HG03159 (cell line): ENCODE measurements around the gene LGR5.
"Not testable (repeated sequence)": the region's sequence is repeated elsewhere in the genome, so short reads cannot be mapped to it uniquely, and the experiment has no call there.

Experiments
- ATAC-seq: cut with Tn5 transposase; IDR thresholded peaks from one replicate; pipeline ENCODE4 v1.9.1; 2021; ENCODE audit warnings: mild to moderate bottlenecking, moderate library complexity; ENCODE audit not compliant: unreplicated experiment

The LGR5 gene

DNA sequence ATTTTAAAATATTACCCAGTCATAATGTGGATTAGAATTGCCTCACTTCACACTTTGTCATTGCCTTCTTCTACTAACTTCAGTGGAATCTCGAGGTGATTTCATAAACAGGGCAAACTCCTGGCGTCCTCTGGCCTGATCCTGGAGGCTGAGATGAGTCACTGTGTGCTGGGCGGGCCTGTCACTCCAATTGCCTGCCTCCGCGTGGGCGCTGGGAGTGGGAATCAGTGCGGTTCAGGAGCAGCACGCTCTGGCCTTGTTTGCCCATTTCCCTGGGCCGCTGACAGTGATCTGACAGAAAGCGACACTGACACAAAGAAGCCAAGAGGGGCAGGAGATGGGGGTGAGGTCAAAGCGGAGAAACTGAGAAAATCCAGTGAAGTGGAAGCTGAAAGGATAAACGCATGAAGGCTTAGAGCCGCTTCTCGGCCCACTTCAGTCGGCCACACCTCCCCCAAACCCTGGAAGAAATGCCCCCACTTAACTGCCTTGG lies 29.7 kb downstream of the LGR5 start:
- no peak for ATAC-seq

DNA sequence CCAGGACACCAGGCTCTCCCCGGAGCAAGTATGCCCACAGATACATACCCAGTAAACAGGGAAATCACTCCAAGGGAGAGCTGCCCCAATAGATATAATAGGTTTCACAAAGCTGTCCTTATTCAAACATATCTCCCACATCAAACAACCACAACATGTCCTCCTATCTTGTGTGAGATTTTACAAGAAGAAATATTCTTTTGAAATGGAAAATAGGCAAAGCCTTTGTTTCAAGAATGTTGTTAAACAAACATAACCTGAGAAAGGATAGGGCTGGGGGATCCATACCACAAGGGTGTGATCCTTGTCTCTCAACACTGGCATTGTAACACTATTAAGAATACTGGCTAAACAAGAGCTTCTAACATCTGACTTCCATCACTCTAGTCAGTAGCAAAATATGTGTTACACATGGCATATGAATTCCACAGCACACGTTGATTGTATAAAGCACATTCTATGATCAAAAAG lies 32.9 kb downstream of the LGR5 start:
- ATAC-seq, result no peak

DNA sequence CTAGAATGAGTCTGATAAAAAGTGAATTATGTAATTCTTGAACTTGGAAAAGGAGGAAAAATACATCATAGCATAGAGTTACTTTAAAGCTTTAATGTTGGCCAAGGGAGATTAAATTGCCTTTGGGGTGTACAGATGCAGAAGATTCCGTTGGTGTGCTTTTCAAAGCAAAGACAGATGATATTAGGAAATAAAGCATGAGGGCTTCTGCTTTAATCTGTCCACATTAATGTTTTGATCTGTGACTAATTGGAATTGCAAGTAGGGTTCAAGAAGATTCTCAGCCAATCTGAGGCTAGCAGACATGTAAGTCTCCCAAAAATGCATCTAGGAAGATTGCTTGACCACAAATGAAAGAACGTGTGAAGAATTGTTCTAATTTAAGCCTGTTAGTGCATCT lies 35.2 kb downstream of the LGR5 start:
- ATAC-seq, result no peak

DNA sequence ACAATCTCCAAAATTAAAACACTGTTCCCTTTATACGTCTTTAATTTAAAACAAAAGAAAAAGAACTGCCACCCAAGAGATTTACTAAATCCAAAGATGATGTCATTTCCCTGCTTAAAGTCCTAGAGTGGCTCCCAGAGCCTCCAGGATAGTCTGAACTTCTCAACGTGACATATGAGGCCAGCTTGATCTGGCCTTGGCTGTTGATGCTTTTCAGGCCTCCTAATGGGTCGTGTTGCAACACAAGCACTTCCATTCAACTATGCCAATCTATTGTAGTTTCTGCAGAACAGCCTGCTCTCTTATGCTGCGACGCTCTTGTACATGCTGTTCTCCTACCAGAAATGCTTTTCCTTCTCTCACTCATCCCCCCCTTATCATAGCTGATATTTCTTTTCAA lies 35.7 kb downstream of the LGR5 start:
- ATAC-seq, result no peak

DNA sequence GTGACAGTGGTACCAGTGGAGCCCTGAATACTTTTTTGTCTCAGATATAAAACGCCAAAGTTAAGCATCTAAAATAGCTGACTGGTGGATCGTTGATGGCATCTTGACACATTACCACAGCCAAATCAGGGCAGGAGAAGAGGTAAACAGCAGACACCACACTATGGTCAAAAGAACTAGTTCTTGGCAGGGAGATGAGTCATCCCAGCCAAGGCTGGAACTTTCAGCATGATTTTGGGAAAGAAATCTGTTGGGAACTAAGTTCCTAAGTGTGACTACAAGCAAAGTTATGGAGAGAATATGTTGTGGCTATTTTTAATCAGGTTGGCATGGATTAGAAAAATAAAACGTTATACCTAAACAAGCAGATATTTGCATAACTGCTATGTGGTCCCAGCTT lies 36.9 kb downstream of the LGR5 start:
- ATAC-seq, result no peak

DNA sequence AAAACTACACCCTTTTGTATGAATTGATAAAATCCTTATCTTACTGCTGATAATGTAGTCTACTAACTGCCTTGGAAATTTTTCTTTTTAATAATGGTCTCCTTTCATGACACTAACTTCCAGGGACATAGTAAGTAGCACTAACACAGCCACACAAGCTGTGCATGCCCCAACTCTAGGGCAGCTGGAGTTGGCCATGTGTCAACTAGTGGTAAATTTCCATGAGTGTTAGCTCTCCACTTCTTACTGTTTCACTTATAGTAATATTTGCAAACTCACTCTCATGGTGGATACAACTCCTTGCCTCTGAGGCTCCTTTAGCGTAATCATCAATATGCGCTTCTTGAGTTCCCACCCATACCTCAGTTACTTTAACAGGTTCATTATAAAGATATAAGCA lies 38.0 kb downstream of the LGR5 start:
- ATAC-seq, result no peak

DNA sequence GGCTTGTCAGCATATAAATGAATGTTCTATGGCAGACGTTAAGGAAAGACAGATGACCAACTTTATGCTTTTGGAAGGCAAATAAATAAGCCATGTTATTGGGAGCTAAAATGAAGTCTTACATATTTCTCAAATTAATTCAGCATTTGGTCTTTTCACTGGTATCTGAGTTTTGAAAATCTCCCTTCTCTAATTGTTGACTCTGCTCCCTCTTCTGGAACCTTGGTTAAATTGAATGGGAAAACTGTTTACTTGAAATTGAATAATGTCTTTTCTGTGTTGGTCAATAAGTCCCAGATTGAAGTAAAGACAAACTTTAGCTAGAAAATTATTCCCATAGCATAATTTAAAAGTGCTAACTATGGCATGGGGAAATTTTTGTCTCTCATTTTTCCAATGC lies 38.7 kb downstream of the LGR5 start:
- no peak for ATAC-seq

DNA sequence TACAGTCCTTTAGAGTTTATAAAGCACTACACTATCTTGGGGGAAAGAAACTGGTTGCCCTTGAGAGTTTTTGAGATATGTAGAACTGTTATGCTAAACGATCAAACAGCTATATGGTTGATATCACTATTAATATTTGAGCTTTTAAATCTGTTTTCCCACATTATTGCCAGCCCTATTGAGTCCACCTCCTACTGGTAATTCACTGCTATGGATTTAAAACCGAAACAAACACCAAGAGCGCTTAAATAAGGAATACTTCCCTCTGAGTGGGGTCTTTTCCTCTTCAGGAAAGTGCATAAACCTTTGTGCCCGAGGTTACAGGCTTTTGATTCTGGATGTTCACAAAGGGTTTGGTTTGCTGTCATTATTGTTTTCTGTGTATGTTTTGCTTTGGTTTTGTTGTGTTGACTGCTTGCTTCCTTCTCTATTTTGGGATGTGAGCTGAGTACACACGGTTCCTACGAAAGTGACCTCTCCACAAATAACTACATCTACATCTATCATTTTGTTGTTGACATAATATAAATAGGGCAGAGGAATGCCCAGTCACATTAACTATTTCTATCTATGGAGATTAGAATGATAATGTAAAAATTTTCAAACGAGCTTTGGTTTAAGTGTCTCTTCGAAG lies 44.8 kb downstream of the LGR5 start:
- no peak for ATAC-seq

DNA sequence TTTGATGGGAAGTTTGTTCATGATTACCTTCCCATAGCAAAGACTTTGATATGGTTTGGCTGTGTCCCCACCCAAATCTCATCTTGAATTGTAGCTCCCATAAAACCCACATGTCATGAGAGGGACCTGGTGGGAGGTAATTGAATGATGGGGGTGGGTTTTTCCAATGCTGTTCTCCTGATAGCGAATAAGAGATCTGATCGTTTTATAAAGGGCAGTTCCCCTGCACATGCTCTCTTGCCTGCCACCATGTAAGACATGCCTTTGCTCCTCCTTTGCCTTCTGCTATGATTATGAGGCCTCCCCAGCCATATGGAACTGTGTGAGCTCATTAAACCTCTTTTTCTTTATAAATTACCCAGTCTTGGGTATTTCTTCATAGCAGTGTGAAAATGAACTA lies 51.2 kb downstream of the LGR5 start:
- not testable (repeated sequence) for ATAC-seq

DNA sequence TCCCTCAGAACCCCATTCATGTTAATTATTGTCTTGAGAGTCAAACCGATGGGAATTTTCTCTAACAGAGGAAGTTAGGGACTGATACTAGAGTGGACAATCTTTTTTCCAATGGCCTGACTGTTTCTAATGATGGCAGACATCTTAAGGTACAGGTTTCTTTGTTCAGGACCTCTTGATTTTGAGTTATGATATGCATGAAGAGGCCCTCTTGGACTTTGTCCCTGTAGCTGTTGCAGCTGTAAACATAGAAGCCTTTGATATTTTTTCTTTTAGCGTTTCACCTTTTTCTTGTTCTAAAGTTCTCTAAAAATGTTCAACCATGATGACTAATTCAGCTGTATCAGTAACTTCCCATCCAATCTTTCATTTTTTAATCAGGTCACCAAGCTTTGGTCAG lies 53.0 kb downstream of the LGR5 start:
- no peak for ATAC-seq

DNA sequence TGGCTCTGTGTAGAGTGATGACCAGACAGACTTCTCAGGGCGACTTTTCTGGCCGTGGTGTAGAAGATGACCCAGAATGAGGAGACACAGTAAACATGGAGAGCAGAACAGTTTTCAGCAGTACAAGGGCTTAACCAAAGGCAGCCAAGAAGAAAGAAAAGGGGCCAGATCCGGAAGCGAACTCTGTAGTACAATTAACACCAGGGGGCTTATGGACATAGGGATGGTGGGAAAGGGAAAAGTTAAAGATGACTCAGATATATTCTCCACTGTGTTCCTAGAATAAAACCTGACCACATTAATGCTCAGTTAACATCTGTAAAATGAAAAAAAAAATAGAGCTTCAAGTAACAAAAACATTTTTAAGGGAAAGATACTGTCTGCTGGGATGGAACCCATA lies 60.2 kb downstream of the LGR5 start:
- no peak for ATAC-seq

DNA sequence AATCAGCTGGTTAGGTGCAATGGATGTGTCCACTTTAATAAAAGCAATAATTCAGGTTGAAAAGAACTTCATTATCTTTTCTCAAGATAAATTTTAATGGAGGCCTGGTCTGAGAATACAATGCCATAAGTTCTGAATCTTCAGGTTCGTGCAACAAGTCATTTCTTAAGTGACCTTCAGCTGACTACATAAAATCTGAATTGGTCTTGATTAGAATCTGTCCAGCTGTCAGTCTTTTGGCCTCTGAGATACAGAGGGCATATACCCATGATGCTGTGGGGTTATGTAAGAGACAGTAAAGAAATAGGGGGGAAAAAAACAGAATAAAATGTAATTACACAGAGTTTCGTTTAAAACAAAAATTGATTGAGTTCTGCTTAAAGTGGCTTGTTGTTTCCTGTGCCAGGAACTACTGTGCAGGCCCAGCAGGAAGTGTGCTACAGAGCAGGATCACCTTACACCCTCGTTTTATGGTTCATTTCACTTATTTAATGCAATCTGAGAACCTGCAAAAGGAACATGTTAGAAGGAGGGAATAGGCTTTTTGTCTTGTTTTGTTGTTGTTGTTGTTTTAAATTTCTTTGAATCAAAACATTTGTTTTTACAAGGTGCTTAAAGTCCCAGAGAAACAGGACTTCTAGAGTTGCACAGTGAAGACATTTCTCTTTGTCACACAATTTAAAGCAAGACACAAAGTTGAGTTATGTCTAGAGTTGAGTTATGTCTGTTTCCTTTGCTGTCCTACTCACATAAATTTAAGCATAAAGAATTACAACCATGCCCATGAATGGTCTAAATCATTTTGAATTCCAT lies 64.2 kb downstream of the LGR5 start:
- ATAC-seq, result no peak

DNA sequence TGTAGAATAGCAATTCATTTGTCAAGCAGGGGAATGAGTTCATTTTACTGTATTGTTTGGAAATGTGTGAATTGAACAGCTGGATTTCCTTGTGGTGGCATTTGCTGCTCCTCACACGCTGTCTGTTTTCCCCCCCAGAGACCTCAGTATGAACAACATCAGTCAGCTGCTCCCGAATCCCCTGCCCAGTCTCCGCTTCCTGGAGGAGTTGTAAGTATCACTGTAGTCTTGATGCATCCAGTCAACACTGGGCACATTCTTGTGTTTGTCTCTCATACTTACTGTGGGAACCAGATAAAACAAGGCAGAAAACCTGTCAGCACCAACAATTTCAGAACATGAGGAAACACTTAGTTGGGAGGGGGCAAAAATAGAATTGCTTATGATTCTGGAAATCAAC lies 64.9 kb downstream of the LGR5 start:
- no peak for ATAC-seq

DNA sequence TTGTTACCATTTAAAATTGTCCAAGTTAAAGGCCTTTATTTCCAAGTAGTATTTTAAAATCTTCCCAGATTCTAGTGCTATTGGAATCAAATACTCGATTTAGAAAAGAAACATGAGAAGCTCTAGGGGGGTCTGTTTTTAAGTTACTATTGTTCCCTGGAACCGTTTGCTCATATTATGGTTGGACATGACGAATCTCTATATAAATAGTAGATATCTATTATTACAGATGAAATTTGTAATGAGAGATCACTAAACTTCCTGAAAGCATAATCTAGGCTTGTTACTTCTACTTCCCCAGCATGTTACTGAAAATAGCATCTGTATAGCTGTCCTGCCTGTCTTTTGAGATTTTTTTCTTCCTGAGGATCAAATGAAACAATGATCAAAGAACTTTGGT lies 70.1 kb downstream of the LGR5 start:
- no peak for ATAC-seq

DNA sequence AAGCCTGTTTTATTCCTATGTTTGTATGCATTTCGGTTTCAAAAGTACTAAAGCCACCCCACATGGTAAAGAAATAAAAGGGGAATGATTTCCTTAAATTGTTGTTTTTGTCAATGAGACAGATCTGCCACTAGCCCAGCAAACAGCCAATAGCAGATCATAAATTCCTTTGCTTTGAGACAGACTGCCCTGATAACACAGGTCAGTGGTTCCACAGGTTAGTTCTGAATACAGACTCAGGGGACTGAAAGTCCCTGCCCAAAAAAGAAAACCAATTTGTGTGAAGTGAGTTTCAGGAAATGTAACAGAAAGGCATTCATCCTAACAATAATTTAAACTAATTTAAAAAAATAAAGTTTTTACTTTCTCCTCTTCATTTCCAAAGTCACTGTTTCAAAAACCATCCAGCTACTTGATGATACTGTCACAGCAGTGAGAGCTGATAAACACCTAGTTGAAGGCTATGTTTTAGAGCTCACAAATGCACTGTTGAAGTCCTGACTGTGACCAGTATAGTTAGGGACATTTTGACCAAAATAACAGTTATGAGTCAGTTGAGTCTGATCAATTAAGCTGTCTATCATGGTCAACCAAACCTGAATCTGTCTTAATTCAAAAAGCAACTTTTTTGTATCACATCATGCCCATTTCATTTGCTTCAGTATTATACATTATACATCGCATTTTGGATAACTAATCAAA lies 77.7 kb downstream of the LGR5 start:
- ATAC-seq, result no peak

DNA sequence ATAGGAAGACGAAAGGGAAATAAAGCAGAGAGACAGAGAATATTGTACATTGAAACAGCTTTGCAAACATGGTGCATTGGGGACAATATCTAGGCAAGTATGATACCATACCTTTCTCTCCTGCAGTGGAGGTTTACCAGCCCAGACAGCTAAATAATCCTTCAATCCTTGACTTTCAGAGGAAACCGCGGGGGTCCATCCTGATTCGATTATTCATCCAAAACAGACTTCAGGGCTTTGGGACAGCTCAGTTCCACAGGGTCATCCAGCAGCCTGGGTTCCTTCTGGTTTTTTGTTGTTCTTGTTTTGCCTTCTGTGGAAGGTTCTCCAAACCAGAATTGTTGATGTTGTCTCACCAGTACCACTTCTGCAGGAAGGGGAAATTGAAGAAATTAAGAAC lies 81.5 kb downstream of the LGR5 start:
- ATAC-seq, result no peak

DNA sequence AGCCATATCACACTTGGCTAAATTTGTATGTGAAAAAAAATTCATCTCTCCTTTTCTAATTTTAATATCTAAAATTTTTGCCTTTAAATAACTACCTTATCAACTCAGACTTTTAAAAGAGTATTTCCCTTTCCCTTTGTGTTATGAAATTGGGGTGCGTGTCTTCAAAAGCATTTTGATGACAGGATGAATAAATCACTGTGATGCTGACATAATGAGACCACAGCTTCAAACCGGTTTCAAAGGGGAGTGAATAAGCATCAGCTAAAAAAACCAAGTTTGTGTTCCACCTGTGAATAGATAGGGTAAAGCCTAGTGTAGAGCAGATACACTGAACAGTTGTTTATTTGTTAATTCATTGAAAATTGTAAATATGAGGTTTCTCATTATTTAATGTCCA lies 85.0 kb downstream of the LGR5 start:
- ATAC-seq, result no peak

DNA sequence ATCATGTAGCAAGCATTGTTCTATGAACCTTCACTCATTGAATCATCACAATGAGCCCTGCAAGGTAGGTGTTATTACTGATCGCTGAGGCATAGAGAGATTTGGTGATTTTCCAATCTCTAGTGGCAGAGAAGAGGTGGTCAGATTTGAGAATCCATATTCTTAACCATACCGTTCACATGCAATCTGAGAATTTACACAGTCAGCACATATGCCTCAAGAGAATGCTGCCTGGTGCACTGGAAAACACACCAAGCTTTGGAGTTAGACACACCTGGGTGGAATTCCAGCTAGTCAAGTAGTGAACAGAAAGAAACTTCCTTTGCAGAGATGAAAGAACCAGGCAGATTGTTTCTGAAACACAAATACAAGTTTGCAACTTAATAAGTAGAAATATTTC lies 94.1 kb downstream of the LGR5 start:
- no peak for ATAC-seq

DNA sequence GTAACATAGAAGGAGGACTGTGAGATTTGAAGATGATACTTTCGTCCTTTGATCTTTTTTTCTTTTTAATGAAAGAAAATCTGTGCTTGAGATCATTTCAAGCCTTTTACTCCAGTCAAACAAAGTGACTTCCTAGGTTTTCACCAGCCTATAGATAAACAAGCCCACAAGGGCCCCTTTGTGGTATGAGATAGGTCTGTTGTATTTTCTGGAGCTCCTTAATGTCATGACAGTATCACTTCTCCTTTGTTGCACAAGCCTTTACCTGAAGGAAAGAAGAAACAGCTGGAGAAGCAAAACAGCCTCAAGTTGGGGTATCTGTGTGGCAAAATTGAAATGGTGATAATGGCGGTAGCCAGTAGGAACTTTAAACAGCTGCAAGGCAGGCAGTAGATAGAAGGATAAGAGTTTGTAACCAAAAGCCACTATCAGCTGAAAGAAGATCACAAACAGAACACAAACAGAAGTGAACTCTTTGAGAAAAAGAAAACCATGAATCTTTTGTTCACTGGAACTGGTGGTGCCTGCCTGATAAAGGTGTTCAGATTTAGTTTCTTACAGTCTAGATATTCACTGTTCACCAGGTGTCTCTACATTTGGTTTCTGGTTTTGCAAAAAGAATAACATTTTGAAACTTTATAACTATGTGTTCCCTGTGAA lies 96.8 kb downstream of the LGR5 start:
- ATAC-seq, result no peak

DNA sequence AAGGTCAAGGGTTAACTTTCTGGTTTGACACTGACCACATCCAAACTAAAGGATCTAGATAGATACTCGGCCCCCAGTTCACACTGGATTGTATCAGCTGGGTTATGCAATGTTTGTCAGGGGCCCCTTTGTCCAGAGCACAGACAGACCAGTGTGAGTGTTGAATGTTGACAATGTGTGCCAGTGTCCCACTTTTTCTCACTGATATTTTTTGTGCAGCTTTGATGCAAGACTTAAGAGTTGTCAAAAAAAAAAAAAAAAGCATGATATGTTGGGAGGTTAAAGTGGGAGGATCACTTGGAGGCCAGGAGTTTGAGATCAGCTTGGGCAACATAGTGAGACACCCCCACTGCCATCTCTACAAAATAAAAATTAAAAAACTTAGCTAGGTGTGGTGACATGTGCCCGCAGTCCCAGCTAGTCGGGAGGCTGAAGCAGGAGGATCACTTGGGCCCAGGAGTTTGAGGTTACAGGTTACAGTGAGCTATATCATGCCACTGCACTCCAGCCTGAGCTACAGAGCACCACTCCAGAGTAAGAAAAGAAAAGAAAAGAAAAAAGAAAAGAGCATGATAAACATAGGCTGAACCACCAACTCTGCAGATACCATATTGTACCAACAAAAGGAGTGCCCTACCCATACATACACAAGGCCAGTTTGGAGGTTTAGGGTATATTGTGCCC lies 97.5 kb downstream of the LGR5 start:
- no peak for ATAC-seq

DNA sequence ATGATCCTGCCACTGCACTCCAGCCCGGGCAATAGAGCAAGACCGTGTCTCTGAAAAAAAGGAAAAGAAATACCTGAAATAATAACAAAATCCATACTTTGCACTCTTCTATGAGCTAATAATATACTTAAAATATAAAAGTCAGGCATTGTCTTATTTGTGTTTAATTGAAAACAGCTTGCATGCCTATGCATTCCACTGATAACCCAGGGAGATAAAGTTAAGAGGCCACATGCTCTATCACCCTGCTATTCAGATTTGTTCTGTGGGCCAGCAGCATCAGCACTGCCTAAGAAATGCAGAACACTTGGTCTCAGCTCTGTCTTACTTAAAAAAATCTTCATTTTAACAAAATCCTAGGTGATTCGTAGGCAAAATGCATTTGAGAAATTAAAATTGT lies 99.2 kb downstream of the LGR5 start:
- ATAC-seq, result no peak
